ENCODE results near the gene MAPK8IP1.

MAPK8IP1 gene

GRCh38 chr11:45927684-45928413, 42.4 kb downstream of the MAPK8IP1 start:
- DNase-seq, result no peak

GRCh38 chr11:45928535-45929215, 43.2 kb downstream of the MAPK8IP1 start:
- DNase-seq, result no peak

DNA sequence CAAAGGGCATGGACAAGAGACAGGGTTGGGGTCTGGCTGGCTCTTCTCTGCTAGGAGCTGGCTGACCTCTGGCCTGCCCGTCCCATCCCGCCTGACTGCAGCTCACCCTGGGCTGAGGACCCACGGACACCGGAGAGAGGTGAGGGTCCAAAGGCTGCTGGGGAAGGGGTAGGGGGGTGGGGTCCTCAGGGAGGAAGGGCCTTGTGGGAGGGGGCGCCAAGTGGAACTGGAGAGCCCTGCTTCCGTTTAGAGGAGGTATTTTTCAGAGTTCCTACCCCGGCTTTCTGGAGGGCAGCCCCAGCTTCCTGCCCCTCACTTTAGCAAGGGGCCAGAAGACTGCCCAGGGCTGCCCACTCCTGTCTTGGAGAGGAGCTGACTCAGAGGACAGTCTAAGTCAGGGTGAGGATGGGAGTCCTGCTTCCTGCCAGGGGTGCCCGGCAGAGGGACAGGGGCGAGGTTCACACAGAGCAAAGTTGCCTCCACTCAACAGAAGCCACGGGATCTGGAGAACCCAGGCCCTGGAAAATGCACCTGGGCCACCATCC, 44.1 kb downstream of the MAPK8IP1 start:
- DNase-seq, result peak; percentile 59

GRCh38 chr11:45930031-45930794, 44.8 kb downstream of the MAPK8IP1 start:
- peak; percentile 67 for DNase-seq

- DNase-seq, result no peak
These were observed 45.6 kb downstream of the MAPK8IP1 start for GRCh38 chr11:45930951-45931570.

GRCh38 chr11:45931739-45932138, 46.3 kb downstream of the MAPK8IP1 start:
- DNase-seq, result no peak

DNA sequence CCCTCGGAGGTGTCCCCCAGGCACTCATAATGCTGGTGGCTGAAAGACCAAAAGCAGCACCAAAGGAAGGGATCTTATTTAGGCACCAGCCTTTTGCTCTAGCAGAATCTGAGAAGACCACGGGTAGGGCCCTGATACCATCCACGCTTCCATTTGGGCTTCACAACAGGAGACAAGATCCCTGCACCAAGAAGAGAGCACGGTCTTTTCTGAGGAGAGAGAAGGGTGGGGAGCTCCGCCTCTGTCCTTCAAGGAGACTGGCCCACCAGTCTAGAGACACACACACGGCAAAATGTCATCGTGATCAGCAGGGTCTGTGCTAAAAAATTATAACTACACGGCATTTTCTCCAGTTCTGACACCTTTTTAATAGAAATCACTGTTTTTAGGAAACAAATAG, 46.8 kb downstream of the MAPK8IP1 start:
- DNase-seq, result no peak

DNA sequence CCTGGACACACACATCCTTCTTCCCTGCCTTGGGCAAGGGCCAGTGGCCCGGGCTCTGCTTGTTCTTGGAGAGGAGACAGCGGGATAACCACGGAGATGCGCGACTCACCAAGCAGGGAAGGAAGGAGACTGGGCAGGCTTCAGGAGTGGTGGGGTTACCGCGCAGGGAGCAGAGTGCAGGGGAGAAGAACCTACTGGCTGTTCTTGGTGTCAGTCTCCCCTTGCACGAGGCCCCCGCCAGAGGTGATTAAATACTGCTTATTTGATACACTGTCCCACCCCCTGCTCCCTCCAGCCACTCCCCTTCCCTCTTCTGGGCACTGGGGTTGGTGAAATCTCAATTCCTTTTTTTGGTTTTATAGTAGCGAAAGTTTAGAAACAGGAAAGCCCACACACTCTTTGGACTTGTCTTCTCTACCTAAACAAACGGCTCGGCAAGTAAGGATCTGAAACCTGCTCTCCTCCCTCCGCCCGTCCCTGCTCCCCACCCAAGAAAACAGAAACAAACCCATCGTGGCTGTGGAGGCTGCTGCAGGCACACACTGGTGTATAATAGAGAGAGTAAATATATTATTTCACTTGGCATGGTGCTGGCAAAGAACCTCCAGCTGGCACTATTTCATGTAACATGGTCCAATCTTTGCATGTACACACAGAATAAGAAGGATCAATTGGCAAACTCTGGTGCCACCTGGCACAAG, 47.8 kb downstream of the MAPK8IP1 start:
- no peak for DNase-seq

- no peak for DNase-seq
These were observed 48.6 kb downstream of the MAPK8IP1 start for GRCh38 chr11:45933846-45934579.

DNA sequence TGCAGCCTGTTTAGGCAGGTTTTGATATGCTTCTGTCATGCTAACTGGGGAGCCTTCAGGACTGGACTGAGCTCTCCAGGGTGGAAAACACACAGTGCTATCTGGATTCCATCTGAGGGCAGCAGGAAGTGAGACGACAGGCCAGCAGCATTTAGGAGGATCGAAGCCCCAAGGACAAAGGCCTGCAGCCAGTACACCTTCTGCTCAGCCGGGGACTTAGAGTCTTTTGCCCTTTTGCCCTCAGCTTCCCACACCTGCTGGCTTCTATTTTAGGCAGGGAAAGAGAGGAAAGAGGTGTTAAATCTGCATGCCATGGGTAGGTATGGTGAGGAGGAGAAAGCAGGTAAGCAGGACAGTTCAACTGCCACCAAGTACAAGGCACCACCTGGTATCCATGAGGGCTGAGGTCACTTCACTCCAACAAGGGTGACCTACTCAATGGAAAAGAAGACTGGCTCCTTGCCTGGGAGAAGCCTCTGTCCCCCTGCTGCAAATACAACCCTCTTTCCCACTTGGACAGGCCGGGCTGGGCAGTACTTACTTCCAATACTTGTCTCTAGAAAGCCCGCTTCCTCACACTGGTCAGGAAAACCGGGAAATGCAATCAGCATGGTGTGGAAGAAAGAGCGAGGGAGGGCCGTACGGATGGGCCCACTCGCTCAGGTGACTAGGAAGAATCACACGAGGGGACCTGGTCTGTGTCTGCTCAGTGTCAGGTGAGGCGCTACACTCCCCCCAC, 49.3 kb downstream of the MAPK8IP1 start:
- no peak for DNase-seq

DNA sequence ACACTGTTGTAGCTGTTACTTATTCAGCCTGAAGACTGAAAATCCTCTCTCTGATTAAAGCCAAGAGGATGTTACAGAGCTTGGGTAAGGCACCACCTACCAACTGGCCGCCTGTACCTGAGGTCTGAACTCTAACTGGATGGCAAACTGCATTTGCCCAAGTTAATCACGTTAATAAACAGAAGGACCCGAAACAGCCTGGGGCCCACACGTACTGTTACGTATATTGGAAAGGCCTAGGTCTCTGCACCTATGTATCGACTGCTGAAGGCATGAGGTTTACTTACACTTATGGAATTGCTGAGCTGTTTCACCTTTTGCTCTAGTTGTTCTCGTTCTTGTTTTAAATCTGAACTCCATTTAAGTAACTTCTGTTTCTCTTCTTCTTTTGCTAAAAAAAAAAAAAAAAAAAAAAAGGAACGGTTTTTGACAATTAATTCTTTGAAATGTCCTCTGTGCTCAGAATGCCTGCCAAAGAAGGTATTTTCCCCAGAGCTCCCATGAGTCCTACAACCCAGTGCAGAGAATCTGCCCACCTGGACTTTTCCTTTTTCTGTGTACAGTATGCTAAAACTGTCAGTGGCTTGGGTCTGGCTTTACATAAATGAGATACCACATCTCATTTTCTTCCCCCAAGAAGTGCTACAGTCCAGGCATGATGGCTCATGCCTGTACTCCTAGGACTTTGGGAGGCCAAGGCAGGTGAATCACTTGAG, 50.1 kb downstream of the MAPK8IP1 start:
- no peak for DNase-seq

DNA sequence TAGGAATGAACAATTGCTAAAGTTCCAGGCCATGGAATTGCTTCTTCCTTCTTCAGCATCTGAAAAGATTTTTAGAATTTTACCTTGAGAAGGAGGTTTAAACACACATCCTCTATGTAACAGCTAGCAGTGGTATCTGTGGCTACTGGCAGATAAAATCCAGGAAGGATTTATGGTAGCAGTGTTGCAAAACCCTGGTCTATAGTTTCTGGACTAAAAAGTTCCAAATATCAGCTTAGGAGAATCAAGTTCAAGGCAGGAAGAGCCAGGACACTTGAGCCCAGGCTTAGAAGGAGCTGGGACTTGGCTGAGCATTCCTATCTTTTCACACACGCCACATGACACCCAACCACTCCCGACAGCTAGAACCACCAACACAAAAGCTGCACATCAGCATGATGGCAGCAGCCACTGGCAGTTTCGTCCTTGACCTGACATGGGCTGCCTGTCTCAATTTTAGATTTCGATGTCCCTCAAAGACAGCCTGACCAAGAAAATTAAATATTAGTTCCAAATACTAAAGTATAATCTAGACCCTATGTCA, 51.1 kb downstream of the MAPK8IP1 start:
- DNase-seq, result no peak

DNA sequence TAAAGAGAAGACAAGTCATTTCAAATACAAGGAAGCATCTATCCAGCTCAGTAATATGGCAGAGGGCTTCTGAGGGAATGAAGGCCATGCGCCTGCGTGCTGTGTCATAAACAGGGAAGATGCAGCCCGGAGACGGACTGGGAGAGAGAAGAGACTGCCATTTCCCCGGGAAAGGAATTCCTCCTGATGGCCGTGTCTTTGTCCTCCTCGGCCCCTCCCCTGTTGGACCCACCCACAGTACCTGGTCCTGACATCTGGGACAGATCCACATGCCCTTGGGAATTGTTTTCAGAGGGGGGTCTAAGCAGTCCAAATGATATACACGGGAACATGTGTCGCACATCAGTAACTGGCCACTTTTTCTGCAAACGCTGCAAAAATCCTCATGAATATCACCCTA, 52.5 kb downstream of the MAPK8IP1 start:
- no peak for DNase-seq

DNA sequence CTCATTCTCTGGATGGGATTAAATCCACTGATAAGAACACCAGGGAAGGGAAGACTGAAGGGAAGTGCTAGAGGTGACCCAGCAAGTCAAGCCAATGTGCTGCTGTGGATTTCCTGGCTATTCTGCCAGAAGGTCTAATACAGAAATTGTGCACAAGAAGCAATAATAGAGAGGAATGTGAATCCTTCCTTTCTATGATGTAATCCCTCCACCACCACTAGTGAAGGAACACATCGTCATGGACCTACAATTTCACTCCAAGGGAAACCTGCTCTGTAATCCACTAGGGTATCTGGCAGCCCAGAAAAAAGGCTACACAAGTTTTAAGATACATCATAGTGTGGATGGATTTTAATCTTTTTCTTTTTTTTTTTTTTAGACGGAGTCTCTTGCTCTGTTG, 54.4 kb downstream of the MAPK8IP1 start:
- DNase-seq, result no peak

GRCh38 chr11:45941285-45941684, 55.8 kb downstream of the MAPK8IP1 start:
- no peak for DNase-seq

GRCh38 chr11:45942381-45942780, 56.9 kb downstream of the MAPK8IP1 start:
- DNase-seq, result no peak

DNA sequence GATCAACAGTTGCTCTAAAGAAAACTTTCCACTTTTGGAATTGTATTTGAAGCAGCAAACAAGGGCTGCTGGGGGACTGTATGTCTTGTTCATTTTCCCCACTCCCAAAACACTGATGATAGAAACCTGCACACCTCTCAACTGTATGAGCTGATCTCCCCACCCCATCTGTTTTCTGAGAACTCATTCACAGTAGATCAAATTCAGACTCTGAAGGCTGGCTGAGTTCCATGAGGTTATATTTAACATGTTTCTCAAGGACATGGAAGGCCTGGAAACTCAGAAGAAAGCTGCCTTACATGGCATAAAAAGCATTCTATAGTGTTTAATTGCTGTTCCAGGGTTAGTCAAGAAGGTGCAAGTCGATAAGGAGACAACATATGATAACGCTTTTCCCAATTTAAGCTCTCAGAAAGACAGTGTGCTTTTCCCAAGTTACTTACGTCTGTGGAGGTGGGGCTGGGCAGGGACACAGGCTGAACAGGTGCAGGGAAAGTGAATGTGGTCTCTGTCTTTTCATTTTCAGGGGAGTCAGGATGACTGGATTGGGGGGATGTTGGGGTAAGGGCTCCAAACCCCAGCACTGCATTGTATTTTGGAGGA, 60.0 kb downstream of the MAPK8IP1 start:
- DNase-seq, result no peak

DNA sequence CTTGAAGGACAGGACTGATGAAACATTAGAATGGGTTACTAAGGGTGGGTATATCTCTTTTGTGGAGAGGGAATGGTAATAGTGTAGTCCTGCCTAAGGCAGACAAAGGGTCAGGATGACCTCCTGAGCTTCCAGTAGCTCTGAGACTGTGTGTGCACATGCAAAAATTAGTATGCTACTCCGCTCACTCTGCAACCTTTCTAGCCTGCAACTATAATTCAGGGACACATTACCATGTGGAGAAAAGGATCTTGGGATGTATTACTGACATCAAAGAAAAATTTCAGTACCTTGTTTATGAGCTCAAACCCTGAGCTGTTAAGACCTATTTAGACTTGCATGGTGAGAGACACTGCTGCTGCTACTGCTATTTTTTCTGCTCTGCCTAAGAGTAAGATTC, 62.4 kb downstream of the MAPK8IP1 start:
- no peak for DNase-seq

DNA sequence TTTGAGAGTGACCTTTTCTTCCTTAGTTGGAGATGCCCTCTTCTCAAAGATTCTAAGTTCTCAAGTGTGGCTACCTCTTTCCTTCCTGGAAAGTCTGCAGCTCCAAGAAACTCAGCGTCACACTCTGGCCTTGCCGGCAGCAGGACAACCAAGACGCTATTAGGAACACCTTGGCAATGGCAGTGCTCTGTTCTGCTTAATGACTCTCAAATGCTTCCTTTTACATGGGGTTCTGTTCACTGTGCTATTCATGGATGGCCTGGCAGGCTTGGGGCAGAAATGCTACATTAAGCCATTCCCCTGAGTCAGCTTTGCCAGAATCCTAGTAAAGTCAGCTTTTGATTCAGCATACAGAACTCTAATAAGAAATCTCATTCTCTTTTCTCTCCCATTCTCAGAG, 62.9 kb downstream of the MAPK8IP1 start:
- DNase-seq, result no peak

DNA sequence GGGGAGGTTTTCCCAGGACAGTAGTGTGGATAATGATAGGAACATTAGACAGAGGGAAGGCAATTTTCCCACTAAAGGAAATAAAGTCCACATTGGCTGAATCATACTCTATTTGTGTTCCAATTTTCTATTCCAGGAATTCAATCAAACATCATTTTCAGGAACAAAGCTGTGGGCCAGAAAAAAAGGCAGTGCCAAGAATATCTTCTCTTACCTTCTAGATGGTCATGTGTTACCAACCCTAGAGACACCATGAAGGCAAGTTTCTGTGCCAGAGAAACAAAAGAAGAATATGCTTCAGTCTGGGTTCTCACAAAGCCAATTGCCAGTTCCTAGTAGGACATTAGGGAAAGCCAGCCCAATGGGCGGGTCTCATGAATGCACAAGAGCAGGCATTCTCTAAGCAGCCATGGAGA, 64.5 kb downstream of the MAPK8IP1 start:
- no peak for DNase-seq
